Measurements from ENCODE around the gene ST3GAL2.

The ST3GAL2 gene

GRCh38 chr16:70399381-70399780 is 39.5 kb downstream of the ST3GAL2 start:
- Histone ChIP-seq H3K9me3 (ENCODE audit: control insufficient read depth, low read length) (no peaks in the 10 kb centered on the region), H3K79me2 (peaks cover 33% of the 10 kb centered on the region), H3K9ac (no peak overlapping the region), H3K27me3 (ENCODE audit: control insufficient read depth, insufficient read depth, low read length) (no peaks in the 10 kb centered on the region), H3K36me3 (ENCODE audit: control insufficient read depth, insufficient read depth, low read length) (no peaks in the 10 kb centered on the region), H3K4me2 (ENCODE audit: low read length) (no peak overlapping the region), H3K27ac (no peak overlapping the region), H3K4me1 (peaks cover 4% of the 10 kb centered on the region), H2AFZ (no peak overlapping the region), H3K4me3 (ENCODE audit: low read depth, low read length) (no peak overlapping the region)
- TF ChIP-seq CTCF (IDR thresholded peaks at IDR 0.05): no peak

GRCh38 chr16:70398177-70398743 is 40.6 kb downstream of the ST3GAL2 start:
- no peak overlapping the region for H3K4me3 ChIP-seq (ENCODE audit: low read depth, low read length)
- no peaks in the 10 kb centered on the region for H3K27me3 ChIP-seq (ENCODE audit: control insufficient read depth, insufficient read depth, low read length)
- H3K9me3 ChIP-seq (ENCODE audit: control insufficient read depth, low read length): no peaks in the 10 kb centered on the region
- no peak overlapping the region for H3K27ac ChIP-seq
- H2AFZ ChIP-seq: no peak overlapping the region
- no peaks in the 10 kb centered on the region for H3K36me3 ChIP-seq (ENCODE audit: control insufficient read depth, insufficient read depth, low read length)
- TF ChIP-seq CTCF (IDR thresholded peaks at IDR 0.05): no peak
- H3K4me2 ChIP-seq (ENCODE audit: low read length): no peak overlapping the region
- H3K9ac ChIP-seq: no peak overlapping the region
- H3K4me1 ChIP-seq: peaks cover 4% of the 10 kb centered on the region
- H3K79me2 ChIP-seq: peaks cover 26% of the 10 kb centered on the region

GRCh38 chr16:70396246-70396904 is 42.5 kb downstream of the ST3GAL2 start:
- H2AFZ ChIP-seq: no peak overlapping the region

GRCh38 chr16:70395345-70395901 is 43.5 kb downstream of the ST3GAL2 start:
- TF ChIP-seq CTCF (IDR thresholded peaks at IDR 0.05): peak; percentile 75
- H3K27me3 ChIP-seq (ENCODE audit: control insufficient read depth, insufficient read depth, low read length): no peaks in the 10 kb centered on the region
- no peak overlapping the region for H3K4me3 ChIP-seq (ENCODE audit: low read depth, low read length)
- no peak overlapping the region for H2AFZ ChIP-seq
- H3K27ac ChIP-seq: no peak overlapping the region
- H3K79me2 ChIP-seq: peaks cover 14% of the 10 kb centered on the region
- no peak overlapping the region for H3K4me2 ChIP-seq (ENCODE audit: low read length)
- H3K36me3 ChIP-seq (ENCODE audit: control insufficient read depth, insufficient read depth, low read length): no peaks in the 10 kb centered on the region
- peaks cover 4% of the 10 kb centered on the region for H3K4me1 ChIP-seq
- no peak overlapping the region for H3K9ac ChIP-seq
- no peaks in the 10 kb centered on the region for H3K9me3 ChIP-seq (ENCODE audit: control insufficient read depth, low read length)

More at GRCh38 chr16:70396246-70396904, 42.5 kb downstream of the ST3GAL2 start:
- Histone ChIP-seq H3K4me1 (peaks cover 4% of the 10 kb centered on the region), H3K36me3 (ENCODE audit: control insufficient read depth, insufficient read depth, low read length) (no peaks in the 10 kb centered on the region), H3K4me2 (ENCODE audit: low read length) (no peak overlapping the region), H3K4me3 (ENCODE audit: low read depth, low read length) (no peak overlapping the region), H3K27ac (no peak overlapping the region), H3K9ac (no peak overlapping the region), H3K79me2 (peaks cover 18% of the 10 kb centered on the region), H3K27me3 (ENCODE audit: control insufficient read depth, insufficient read depth, low read length) (no peaks in the 10 kb centered on the region), H3K9me3 (ENCODE audit: control insufficient read depth, low read length) (no peaks in the 10 kb centered on the region)
- no peak for TF ChIP-seq CTCF (IDR thresholded peaks at IDR 0.05)

Measured in parathyroid adenoma (tissue), 2 donors.